Cortex of kidney (tissue), 1 donor: ENCODE data around the gene C4orf51.
"Not testable (repeated sequence)": the region's sequence is repeated elsewhere in the genome, so short reads cannot be mapped to it uniquely, and the experiment has no call there.

Source experiments
- DNase-seq: peaks from one replicate; lab custom pipeline; 2025; lab: John Stamatoyannopoulos, UW

The C4orf51 gene

GRCh38 chr4:145679991-145680455 is at the start of gene C4orf51:
Gene C4orf51 (plus strand): TSS chr4:145680146. CDS start chr4:145680204, 58 bp downstream.
- no peak for DNase-seq

- no peak for DNase-seq
These were observed 44.8 kb upstream of the C4orf51 start for GRCh38 chr4:145635117-145635516.

GRCh38 chr4:145635630-145636029 is 44.3 kb upstream of the C4orf51 start:
- no peak for DNase-seq

GRCh38 chr4:145639186-145639698 is 40.7 kb upstream of the C4orf51 start:
- DNase-seq: no peak

- not testable (repeated sequence) for DNase-seq
These were observed 39.7 kb upstream of the C4orf51 start for GRCh38 chr4:145640236-145640635.

- no peak for DNase-seq
These were observed 36.7 kb upstream of the C4orf51 start for GRCh38 chr4:145643295-145643694.

- no peak for DNase-seq
These were observed 35.2 kb upstream of the C4orf51 start for GRCh38 chr4:145644699-145645098.

- DNase-seq: no peak
These were observed 23.8 kb upstream of the C4orf51 start for GRCh38 chr4:145656156-145656555.

- DNase-seq: no peak
These were observed 19.9 kb upstream of the C4orf51 start for GRCh38 chr4:145660064-145660463.

GRCh38 chr4:145663194-145663593 is 16.8 kb upstream of the C4orf51 start:
- DNase-seq: no peak

- no peak for DNase-seq
These were observed 14.2 kb upstream of the C4orf51 start for GRCh38 chr4:145665773-145666172.

GRCh38 chr4:145670422-145670821 is 9.5 kb upstream of the C4orf51 start:
- DNase-seq: no peak

GRCh38 chr4:145679520-145679919 is 426 bp upstream of the C4orf51 start:
- DNase-seq: no peak

- DNase-seq: no peak
These were observed 956 bp downstream of the C4orf51 start for GRCh38 chr4:145680902-145681301.

- no peak for DNase-seq
These were observed 1.6 kb downstream of the C4orf51 start for GRCh38 chr4:145681518-145681917.

- no peak for DNase-seq
These were observed 2.0 kb downstream of the C4orf51 start for GRCh38 chr4:145681956-145682355.

- no peak for DNase-seq
These were observed 7.0 kb downstream of the C4orf51 start for GRCh38 chr4:145686991-145687390.

GRCh38 chr4:145690610-145691009 is 10.7 kb downstream of the C4orf51 start:
- DNase-seq: no peak

- not testable (repeated sequence) for DNase-seq
These were observed 11.5 kb downstream of the C4orf51 start for GRCh38 chr4:145691416-145691815.

GRCh38 chr4:145694929-145695328 is 15.0 kb downstream of the C4orf51 start:
- no peak for DNase-seq

- DNase-seq: no peak
These were observed 17.4 kb downstream of the C4orf51 start for GRCh38 chr4:145697332-145697731.

GRCh38 chr4:145698507-145698906 is 18.6 kb downstream of the C4orf51 start:
- DNase-seq: no peak

- DNase-seq: no peak
These were observed 24.0 kb downstream of the C4orf51 start for GRCh38 chr4:145703850-145704497.

GRCh38 chr4:145709336-145709735 is 29.4 kb downstream of the C4orf51 start:
- DNase-seq: no peak
